GM18517 (cell line): ENCODE results near the gene OLIG1.

Source experiments
- ATAC-seq: cut with Tn5 transposase; IDR thresholded peaks from one replicate; pipeline ENCODE4 v1.9.1; 2021; ENCODE audit warnings: mild to moderate bottlenecking, moderate library complexity; ENCODE audit not compliant: unreplicated experiment

Gene OLIG1

DNA sequence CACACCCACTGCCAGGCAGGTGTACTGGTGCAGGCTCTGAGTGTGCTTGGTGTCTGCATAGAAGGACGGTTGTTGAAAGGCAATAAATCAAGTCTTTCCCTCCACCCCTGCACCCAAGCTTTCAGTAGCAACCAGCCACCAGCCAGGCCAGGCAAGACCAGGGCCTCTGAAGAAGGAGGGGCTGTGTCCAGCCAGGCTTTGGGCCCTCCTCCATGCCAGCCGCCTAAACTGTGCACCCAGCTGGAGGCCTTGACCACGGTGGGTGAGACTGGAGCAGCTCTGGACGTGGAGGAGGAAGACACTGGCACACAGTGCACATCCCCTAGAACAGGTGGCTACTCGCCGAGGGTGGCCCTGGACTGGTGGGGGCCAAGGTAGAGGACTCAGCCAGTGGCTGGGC, 39.3 kb upstream of the OLIG1 start:
- no peak for ATAC-seq

DNA sequence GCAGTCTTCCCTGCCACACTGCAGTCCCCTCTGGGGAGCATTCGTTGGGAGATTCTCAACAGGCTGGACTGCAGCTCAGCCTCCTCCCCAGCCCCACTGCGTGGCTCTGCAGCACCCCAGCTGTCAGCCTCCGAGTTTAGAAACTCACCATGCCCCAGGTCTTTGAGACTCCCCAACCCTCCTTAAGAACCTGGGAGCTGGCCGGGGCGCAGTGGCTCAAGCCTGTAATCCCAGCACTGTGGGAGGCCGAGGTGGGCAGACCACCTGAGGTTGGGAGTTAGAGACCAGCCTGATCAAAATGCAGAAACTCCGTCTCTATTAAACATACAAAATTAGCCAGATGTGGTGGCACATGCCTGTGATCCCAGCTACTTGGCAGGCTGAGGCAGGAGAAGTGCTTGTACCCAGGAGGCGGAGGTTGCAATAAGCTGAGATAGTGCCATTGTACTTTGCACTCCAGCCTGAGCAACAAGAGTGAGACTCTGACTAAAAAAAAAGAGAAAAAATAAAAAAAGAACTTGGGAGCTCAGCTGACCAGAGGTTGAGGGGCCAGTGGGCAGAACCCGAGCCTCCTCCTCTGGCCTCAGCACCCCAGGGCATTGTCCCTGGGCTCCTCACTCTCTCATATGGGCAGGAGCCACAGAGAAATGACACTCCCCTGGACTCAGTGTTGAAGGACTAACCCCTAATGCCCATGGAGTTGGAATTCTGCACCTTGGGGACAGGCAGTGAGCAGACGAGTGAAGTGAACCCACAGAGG, 38.6 kb upstream of the OLIG1 start:
- ATAC-seq, result no peak

DNA sequence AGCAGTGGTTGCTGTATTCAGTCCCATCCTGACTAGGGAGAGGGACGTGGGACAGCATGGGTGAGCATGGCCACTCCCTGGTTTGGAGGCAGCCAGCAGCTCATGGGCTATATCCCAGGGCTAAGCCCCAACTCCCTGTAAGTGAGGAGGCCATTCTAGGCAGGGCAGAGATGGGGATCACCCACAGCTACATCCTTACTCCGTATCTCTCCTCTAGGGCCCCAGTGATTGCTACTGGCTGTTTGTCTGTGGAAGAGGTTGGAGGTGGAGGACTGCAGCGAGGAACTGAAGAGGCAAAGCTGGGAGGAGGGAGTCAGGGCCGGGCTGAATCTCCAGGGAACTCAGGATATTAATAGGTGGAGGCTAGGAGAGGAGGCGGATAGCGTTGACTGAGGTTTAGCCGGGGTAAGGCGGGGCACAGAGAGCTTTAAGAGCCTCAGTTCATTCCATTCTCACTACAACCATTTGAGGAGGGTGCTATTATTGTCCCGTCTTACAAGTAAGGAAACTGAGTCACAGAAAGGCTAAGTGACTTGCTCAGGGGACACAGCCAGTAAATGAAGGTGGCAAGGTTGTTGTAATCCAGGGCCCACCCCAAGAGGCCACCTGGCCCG, 37.4 kb upstream of the OLIG1 start:
- no peak for ATAC-seq

DNA sequence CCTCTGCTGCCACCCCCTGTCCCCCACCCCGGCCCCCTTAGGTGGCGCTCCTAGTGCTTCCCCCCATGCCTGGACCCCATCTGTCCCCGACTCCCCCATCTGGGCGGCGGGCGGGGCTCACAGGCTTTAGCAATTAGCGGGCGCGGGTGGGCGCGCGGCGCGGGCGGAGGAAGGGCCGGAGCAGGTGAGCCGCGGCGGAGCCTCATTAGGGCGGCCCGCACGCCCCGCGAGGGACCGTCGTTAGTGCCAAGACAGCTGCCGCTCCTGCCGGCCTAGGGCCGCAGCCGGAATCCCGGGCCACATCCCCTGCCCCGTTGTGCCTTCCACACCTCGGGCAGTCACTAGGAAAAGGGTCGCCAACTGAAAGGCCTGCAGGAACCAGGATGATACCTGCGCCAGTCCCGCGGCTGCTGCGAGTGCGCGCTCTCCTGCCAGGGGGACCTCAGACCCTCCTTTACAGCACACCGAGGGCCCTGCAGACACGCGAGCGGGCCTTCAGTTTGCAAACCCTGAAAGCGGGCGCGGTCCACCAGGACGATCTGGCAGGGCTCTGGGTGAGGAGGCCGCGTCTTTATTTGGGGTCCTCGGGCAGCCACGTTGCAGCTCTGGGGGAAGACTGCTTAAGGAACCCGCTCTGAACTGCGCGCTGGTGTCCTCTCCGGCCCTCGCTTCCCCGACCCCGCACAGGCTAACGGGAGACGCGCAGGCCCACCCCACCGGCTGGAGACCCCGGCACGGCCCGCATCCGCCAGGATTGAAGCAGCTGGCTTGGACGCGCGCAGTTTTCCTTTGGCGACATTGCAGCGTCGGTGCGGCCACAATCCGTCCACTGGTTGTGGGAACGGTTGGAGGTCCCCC, 36.6 kb upstream of the OLIG1 start:
- no peak for ATAC-seq

DNA sequence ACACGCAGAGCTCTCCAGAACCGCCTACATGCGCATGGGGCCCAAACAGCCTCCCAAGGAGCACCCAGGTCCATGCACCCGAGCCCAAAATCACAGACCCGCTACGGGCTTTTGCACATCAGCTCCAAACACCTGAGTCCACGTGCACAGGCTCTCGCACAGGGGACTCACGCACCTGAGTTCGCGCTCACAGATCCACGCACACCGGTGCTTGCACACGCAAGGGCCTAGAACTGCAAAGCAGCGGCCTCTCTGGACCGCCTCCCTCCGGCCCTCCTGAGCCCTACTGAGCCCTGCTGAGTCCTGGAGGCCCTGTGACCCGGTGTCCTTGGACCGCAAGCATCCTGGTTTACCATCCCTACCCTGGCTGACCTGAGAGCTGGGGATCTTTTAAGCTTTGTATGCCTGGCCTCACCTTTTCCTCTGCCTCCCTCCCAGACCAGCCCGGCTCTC, 36.0 kb upstream of the OLIG1 start:
- ATAC-seq, result no peak

DNA sequence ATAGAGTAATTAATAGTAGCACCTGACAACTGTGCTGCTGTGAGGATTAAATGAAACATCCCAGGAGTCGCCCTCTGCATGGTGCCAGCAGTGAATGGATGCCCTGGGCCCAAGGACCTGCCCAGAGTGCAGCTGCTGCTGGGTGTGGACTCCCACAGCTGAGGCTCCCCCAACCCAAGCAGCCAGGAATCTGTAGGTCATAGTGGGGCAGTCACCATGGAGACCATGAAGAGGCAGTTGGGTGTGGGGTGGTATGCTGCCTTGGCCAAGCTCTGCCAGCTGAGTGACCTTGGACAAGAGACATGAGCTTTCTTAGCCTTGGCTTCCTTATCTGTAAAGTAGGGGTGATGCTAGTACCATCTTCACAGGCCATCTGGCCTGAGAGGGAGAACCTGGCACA, 34.8 kb upstream of the OLIG1 start:
- ATAC-seq, result no peak

DNA sequence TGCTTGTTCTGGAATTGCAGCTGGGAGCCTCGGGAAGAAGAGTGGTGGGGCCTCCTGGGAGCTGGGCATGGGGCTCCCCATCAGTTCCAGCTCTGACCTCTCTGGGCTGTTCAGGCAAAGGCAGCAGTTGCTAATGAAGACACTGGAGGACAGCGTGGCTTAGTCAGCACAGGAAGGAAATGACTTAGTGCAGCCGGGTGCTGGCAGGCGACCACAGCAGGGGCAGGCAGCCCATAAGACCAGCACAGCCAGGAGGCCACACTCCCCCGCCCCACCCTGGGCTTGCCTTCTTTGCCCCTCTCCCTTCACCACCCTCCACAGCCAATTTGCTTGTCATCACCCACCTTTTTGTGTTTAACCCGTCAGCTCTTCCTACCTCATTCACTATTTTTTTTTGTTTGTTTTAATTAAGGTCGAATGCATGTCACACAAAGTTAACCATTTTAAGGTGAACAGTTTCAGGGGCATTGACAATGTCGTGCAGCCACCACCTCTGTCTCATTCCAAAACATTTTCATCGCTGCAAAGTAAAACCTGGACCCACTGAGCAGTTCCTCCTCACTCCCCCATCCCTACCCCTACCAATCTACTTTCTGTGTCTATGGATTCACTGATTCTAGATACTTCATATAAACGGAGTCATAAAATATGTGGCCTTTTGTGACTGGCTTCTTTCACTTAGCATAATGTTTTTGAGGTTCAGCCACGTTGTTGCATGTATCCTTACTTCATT, 33.3 kb upstream of the OLIG1 start:
- no peak for ATAC-seq

DNA sequence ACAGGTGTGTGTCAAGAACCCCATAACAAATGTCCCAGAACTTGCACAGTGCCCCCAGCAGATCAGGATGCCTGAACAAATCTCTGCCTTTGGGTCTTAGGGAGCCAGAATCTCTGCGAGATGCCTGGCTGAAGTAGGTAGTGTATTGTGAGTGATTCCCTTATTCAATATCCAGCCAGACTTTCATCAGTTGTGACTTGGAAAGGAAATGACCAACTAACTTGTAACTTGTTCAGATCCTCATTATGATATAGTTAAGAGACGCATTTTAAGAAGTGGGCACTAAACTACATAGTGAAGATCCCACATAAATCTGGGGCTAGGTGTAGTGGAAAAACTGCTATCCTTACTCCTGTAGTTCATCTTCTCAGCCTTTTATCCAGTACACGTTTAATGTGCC, 32.4 kb upstream of the OLIG1 start:
- no peak for ATAC-seq

DNA sequence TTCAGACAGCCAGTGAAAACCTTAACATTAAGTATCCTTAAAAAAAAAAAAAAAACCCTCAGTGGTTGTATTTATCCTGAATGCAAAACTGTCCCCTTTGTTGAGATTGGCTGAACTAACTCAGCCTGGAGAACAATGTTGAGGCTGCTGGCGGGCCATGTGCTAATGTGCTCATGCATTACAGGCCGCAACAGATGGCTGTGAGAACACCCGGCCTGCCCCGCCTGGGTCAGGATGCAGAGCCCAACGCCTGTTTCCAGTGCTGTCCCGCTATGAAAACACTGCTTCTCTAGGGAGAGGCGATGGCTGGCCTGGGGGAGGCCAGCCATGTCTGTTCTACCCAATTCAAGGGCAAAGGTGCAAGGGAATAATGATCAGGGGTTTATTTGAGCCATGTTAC, 30.4 kb upstream of the OLIG1 start:
- ATAC-seq, result no peak

DNA sequence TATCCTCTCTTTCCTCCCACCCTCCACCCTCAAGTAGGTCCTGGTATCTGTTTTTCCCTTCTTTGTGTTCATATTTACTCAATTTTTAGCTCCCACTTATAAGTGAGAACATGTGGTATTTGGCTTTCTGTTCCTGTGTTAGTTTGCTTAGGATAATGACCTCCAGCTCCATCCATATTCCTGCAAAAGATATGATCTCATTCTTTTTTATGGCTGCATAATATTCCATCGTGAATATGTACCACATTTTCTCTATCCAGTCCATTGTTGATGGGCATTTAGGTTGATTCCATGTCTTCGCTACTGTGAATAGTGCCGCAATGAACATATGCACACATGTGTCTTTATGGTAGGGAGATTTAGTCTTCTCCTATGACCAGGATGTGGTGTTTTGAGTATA, 29.7 kb upstream of the OLIG1 start:
- ATAC-seq, result no peak

DNA sequence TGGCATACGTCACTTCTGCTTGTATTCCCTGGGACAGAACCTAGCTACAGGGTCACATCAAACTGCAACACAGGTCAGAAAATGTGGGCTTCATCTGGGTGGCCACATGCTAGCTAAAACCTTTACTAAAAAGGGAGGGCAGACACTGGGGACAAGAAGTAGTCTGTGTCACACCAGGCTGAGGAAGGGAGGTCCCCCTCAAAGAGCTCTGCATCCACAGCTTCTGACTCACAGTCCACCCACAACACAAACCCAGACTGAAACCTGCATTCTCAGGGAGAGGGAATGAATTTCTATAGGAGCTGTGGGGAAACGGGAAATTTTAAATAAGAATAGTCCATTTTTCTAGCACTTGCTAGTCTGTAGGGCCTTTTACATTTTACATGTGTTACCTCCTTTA, 28.0 kb upstream of the OLIG1 start:
- ATAC-seq, result no peak

DNA sequence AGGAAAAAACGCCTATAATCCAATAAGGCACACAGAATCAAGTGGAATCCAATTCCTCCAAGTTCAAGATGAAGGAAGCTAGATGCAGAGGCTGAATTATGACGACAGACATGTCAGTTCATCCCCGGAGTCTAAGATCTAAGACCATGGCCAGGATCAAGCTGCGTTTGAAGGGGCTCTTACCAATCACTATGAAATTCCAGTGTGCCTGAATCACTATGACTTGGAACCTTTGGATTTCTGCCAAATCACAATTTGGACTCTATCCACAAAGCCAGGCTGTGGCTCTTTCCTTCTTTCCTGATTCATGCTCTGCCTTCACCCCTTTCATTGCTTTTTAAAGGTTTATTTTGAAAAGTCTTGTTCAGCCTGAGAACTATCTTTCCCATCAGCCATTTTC, 27.1 kb upstream of the OLIG1 start:
- no peak for ATAC-seq

DNA sequence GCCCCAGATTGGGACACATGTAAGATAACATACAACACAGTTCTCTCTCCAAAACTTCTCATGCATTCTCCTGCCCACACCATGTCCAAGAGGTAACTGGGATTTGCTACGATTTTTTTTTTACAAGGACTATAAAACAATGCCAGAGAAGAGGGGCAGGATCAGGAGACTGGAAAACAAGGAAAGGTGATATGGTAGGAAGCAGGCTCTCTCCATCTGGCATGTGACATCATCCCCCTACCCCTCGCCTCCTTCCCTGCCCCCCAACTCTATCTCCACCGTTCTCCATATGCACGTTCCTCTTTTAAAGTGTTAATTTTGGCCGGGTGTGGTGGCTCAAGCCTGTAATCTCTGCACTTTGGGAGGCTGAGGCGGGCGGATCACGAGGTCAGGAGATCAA, 23.5 kb upstream of the OLIG1 start:
- ATAC-seq, result no peak

DNA sequence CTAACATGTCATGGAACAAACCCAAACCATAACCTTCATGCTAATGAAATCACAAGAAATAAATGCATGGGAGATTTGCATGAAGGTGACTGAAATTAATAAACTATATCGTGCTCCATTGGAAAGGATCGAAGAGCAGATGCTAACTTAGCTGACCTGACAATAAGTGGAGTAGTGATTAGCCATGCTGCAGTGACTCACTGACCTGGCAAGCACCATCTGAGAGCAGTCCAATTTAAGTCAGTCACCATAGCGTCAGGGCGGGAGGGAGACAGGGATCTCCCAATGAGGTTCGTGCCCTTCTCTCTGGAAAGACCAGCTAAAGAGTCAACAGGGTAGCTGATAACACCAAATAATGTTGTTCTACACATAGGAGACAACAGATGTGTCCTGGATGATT, 22.7 kb upstream of the OLIG1 start:
- no peak for ATAC-seq

DNA sequence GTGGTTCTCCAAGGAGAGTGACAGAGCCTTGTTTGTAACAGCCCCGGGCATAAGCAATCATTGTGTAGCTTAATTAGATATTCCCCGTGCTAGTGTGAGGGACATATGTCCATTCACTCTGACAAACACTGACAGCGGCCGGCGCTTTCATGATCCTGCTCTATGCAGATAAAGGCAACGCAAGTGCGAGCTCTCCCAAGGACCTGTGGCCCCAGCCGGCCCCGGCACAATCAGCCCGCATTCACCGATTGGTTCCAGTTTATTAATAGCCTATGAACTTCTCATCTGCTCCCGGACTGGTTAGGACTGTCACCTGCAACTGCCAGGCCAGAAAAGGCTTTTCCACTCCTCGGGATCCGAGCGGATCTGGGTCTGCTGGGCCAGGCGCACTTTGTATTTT, 18.0 kb upstream of the OLIG1 start:
- ATAC-seq, result no peak

DNA sequence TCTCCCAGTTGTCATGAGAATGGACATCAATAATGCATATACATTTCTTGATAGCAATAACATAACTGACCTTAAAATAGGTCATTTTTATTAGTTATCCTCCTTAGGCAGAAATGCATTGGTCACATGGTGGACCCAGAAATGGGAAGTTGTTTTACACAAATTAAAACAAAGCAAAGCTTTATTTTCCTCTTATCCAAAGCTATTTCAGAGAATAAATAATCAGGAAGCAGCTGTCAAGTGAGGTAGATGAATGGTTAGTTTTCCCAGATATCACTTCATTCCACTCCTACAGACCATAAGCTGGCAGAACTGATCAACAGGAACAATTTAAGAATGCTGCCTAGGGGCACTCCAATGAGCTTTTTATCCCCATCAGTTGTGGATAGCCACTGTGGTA, 16.0 kb upstream of the OLIG1 start:
- no peak for ATAC-seq

DNA sequence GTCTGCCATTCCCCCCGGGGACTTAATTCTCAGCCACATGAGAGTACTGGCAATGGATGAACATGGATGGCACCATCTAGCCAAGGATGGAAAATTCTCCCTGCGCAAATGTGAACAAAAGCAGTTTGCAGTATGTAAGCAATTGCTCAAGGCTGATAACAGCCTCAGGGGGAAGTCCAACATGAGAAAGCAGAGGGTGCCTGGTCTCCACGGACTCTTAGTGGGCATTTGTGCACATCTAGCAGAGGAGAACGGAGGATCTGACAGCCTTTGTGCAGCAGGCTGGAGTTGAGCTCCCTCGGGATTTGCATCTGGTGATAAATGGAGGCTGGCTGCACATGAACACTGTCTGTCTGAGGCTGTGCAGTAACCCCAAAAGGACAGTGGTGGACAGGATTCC, 13.9 kb upstream of the OLIG1 start:
- ATAC-seq, result no peak

DNA sequence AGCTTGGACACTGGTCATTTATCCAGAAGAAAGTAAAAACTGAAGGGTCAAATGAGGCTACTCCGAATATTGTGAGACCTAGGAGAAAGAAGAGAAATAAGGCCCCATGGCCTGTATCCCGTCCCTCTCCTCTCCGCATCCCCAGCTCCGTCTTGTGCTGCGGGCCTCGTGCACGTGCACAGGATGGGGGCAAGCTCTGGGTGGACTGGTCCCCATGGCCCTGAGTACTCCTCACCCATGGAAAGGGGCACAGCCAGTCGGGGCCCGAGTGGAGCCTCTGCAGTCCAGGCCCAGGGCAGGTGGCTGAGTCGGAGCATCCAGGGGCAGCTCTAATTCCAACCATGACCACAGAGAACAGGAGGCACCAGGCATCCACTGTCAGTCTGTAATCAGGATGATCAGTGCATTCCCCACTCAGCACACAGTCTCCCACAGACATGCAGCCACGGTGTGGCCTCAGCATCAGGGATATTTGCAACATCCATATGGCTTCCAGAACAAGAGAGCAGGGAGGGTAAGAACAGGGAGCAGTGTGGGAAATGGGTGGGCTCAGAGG, 12.5 kb upstream of the OLIG1 start:
- ATAC-seq, result no peak

DNA sequence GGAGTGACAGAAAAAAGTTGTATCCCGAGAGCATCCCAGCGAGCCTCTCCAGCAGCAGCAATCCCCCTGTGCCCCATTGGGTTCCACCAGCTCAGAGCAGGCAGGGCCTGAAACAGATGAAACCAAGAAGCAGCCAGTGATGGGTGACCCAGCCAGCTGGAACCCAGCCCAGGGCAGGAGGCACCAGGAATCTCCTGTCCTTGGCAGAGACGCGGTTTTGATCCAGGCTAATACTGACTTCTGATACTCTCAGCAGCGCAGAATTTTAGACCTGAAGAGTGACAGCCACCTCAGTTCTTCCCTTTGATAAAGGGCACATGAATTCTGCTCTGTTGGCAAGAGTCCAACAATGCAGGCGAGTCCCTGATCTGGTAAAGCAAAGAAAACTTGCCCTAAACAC, 11.4 kb upstream of the OLIG1 start:
- ATAC-seq, result no peak

DNA sequence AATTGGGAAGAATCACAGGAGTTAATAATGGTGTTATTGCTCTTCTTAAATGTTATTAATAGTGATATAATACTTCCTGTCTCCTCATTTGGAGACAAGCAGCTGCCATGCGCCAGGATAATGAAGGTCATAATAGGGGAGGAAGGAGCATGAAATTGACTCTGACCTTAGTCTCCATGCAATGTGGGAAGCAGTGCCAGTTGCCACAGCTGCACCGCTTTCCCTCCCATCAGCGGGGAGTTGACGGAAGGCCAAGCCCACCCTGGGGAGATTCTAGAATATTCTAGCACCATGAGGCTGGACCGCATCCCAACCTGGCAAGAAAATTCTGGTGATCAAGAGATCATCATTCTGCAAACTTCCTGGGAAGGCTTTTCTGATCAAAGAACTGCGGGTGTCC, 11.0 kb upstream of the OLIG1 start:
- ATAC-seq, result no peak

DNA sequence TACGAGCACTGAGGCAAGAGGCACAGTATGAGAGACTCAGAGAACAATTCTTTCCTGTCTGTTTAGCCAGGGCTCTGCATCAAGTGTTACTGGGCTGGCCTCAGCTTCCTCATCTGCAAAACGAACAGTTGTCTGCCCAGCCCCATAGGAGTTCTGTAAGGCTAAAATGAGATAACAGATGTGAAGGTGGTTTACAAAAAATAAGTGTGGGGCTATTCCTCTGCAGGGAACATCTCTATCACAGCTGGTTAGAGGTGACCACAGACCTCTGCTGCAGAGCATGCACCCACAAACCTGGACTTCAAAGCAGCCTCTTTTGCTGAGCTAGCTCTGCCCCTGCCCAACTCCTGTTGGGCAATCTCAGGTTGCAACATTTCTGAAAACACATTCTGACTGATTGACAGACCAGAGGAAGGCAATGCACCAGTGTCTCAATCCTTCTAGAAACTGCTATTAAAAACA, 10.5 kb upstream of the OLIG1 start:
- no peak for ATAC-seq
